Stimulated activated memory B cell treated with anti-CD40 and anti-IgM and Interleukin-4, amounts not matched to agents 10 μg/mL and 1 μg/mL and 100 μg/mL, for 72 hours (primary cell): Measurements from ENCODE around the gene AKT3.

Experiments used
- ATAC-seq: fragments of 150-1000 bp; cut with Tn5 transposase; 2 replicates; pipeline ENCODE4 v1.10.0; 2021
- H3K27ac Mint-ChIP-seq: one replicate; pipeline ENCODE4 v1.8.0; 2022; ENCODE audit warnings: mild to moderate bottlenecking, mixed read lengths
- H3K27me3 Mint-ChIP-seq: one replicate; pipeline ENCODE4 v1.8.0; 2022; ENCODE audit warnings: mixed read lengths
- H3K36me3 Mint-ChIP-seq: one replicate; pipeline ENCODE4 v1.8.0; 2022; ENCODE audit warnings: mixed read lengths
- H3K4me1 Mint-ChIP-seq: one replicate; pipeline ENCODE4 v1.8.0; 2022; ENCODE audit warnings: mixed read lengths
- H3K4me3 Mint-ChIP-seq: one replicate; pipeline ENCODE4 v1.8.0; 2022; ENCODE audit warnings: mild to moderate bottlenecking, moderate library complexity, mixed read lengths
- H3K9me3 Mint-ChIP-seq: one replicate; pipeline ENCODE4 v1.8.0; 2022; ENCODE audit warnings: mixed read lengths

AKT3 gene

GRCh38 chr1:243723458-243724043, 126.5 kb downstream of the AKT3 start:
- ATAC-seq = no peak
- Mint-ChIP-seq H3K36me3 (peaks cover 15% of the 10 kb centered on the region), H3K27ac (peak overlapping the region; percentile 61), H3K4me1 (peaks cover 61% of the 10 kb centered on the region), H3K27me3 (no peaks in the 10 kb centered on the region), H3K4me3 (no peak overlapping the region), H3K9me3 (no peaks in the 10 kb centered on the region)

DNA sequence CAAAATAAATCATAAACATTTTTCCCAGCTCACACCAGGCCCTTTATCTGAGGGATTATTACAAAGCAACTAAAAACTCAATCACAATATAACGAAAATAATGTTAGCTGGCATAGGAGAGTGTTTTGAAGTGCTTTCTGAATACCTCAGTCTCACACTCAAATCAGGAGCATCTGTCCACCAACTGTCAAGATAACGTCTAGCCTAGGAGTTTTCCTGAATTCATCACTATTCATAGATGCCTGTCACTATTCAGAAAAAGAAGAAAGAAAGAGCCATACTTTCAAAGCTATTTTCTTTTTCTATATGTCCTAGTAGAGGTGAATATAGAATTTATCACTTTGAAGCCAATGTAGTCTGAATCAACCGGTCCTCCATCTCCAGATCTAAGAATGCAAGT, 127.0 kb downstream of the AKT3 start:
- Mint-ChIP-seq H3K27me3 (no peaks in the 10 kb centered on the region), H3K4me3 (no peak overlapping the region), H3K27ac (peak overlapping the region; percentile 61), H3K4me1 (peaks cover 56% of the 10 kb centered on the region), H3K36me3 (peaks cover 14% of the 10 kb centered on the region), H3K9me3 (no peaks in the 10 kb centered on the region)
- ATAC-seq = no peak

DNA sequence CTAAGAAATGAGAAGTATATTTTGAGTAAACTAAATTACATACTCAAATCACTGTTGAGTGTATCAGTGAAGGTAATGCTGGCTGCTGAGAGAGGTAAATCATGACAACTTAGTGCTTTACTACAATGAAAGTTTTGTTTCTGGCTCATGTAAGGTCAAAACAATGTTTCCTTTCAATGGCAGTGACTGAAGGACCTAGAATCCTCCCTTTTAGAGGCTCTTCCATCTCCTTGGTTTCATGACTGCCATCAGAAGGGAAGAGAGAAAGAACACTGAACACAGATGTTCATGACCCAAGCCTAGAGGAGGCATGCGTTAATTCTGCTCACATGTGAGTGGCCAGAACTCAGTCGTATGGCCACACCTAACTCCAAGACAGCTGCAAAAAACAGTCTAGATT, 130.6 kb downstream of the AKT3 start:
- H3K27me3 Mint-ChIP-seq = no peaks in the 10 kb centered on the region
- no peak overlapping the region for H3K27ac Mint-ChIP-seq
- H3K9me3 Mint-ChIP-seq = no peaks in the 10 kb centered on the region
- ATAC-seq = no peak
- H3K4me3 Mint-ChIP-seq = no peak overlapping the region
- peaks cover 34% of the 10 kb centered on the region for H3K4me1 Mint-ChIP-seq
- peaks cover 14% of the 10 kb centered on the region for H3K36me3 Mint-ChIP-seq

- H3K9me3 Mint-ChIP-seq = no peaks in the 10 kb centered on the region
- peaks cover 14% of the 10 kb centered on the region for H3K36me3 Mint-ChIP-seq
- H3K4me3 Mint-ChIP-seq = no peak overlapping the region
- peaks cover 30% of the 10 kb centered on the region for H3K4me1 Mint-ChIP-seq
- no peak for ATAC-seq
- no peaks in the 10 kb centered on the region for H3K27me3 Mint-ChIP-seq
- H3K27ac Mint-ChIP-seq = no peak overlapping the region
Observed at GRCh38 chr1:243718893-243719292, 131.2 kb downstream of the AKT3 start.

- no peaks in the 10 kb centered on the region for H3K27me3 Mint-ChIP-seq
- no peak overlapping the region for H3K4me3 Mint-ChIP-seq
- no peaks in the 10 kb centered on the region for H3K9me3 Mint-ChIP-seq
- H3K27ac Mint-ChIP-seq = no peak overlapping the region
- peaks cover 27% of the 10 kb centered on the region for H3K4me1 Mint-ChIP-seq
- peaks cover 8% of the 10 kb centered on the region for H3K36me3 Mint-ChIP-seq
- ATAC-seq = no peak
Observed at GRCh38 chr1:243718022-243718421, 132.0 kb downstream of the AKT3 start.

GRCh38 chr1:243716906-243717305, 133.1 kb downstream of the AKT3 start:
- ATAC-seq = no peak
- Mint-ChIP-seq H3K36me3 (peaks cover 8% of the 10 kb centered on the region), H3K27me3 (no peaks in the 10 kb centered on the region), H3K4me3 (no peak overlapping the region), H3K27ac (peak overlapping the region; percentile 14), H3K9me3 (no peaks in the 10 kb centered on the region), H3K4me1 (peaks cover 32% of the 10 kb centered on the region)

DNA sequence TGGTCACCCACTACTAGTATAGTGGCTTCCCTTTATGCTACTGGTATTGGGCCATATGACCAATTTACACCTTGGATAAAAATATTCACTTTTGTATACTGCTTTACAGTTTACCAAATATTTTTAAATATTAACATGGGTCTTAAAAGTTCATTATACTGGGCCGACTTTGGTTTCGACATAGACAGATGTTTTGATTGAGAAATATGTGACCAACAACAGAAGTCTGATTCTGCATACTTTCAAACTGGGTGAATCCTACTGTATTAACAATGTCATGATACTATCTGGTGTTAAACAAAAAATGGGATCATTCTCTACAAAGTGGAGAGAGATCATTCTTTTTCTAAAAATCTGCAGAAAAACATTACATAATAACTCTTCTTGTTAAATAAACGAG, 134.8 kb downstream of the AKT3 start:
- Mint-ChIP-seq H3K27ac (no peak overlapping the region), H3K4me3 (no peak overlapping the region), H3K36me3 (peaks cover 8% of the 10 kb centered on the region), H3K9me3 (no peaks in the 10 kb centered on the region), H3K4me1 (peaks cover 37% of the 10 kb centered on the region), H3K27me3 (no peaks in the 10 kb centered on the region)
- ATAC-seq = no peak

DNA sequence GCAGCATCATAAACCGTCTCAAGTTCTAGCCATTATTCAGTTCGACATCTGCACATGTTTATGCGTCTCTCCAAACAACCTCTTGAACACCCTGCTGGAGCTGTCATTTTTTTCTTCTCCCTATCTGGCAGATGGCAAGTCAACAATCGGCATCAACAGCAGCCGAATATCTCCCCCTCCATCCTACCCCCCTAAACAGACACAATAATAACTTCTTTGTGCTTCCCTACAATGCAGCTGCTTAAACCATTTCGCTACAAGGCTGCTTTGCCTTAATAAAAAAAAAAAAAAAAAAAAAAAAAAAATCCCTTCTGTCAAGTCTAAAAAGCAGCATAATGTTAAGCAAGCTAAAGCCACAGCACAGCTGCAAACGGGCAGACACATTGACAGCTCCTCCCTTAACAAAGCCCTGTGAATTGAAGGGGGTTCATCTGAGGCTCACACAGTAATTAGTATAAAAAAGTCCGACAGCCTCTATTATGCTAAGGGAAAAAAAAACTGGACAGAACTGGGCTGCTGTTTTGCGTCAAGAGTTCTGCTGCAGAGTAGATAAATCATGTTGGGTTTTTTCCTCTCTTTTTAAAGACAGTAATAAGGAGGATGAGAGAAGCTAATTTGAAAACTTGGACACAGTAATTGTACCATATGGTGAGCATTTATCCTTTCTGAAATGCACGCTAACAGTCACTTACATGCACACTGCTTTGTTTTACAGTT, 136.4 kb downstream of the AKT3 start:
- H3K36me3 Mint-ChIP-seq = no peaks in the 10 kb centered on the region
- no peak for ATAC-seq

GRCh38 chr1:243712941-243713340, 137.1 kb downstream of the AKT3 start:
- Mint-ChIP-seq H3K36me3 (no peaks in the 10 kb centered on the region), H3K4me3 (no peak overlapping the region), H3K27me3 (no peaks in the 10 kb centered on the region), H3K4me1 (peaks cover 29% of the 10 kb centered on the region), H3K27ac (no peak overlapping the region), H3K9me3 (no peaks in the 10 kb centered on the region)
- ATAC-seq = no peak

More for the DNA sequence above, 136.4 kb downstream of the AKT3 start:
- H3K27me3 Mint-ChIP-seq = no peaks in the 10 kb centered on the region
- peak overlapping the region; percentile 27 for H3K4me3 Mint-ChIP-seq
- H3K9me3 Mint-ChIP-seq = no peaks in the 10 kb centered on the region
- no peak overlapping the region for H3K27ac Mint-ChIP-seq
- peaks cover 29% of the 10 kb centered on the region for H3K4me1 Mint-ChIP-seq

DNA sequence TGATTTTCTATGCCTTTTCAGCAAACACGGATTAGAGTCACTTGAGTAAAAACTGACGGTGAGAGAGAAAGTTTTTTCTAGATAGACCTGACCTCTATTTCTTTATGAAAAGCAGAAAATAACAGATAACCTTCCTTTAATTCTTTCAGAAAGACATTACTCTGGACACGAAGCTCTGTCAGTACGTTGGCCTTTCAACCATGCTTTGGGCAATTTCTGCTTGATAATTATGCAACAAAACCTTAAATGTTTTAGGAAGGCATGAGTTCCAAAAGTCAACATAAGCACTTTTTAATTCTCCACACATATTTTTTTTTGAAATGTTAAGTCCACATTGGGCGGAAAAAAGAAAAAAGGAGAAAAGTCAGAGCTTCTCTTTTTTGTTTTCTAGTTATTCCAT, 137.8 kb downstream of the AKT3 start:
- H3K27ac Mint-ChIP-seq = no peak overlapping the region
- H3K9me3 Mint-ChIP-seq = no peaks in the 10 kb centered on the region
- H3K4me1 Mint-ChIP-seq = peaks cover 29% of the 10 kb centered on the region
- no peak overlapping the region for H3K4me3 Mint-ChIP-seq
- H3K36me3 Mint-ChIP-seq = no peaks in the 10 kb centered on the region
- ATAC-seq = no peak
- no peaks in the 10 kb centered on the region for H3K27me3 Mint-ChIP-seq

DNA sequence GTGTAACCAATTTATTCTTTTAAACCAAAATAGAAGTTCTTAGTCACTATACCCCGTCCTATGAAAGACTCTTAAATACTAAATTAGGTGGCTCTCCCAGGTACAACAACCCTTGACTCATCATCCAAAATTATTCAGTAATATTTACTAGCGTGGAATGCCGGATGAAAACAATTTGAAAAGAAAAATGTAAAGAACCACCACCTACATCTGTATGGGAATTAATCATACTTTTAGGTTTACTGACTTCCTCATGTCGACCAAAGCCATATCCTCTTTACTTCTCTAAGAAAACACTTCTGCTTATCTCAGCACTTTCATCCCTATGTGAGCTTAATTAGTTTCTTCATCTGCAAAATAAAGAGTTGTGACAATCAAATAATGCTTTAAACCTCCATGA, 139.6 kb downstream of the AKT3 start:
- no peak overlapping the region for H3K27ac Mint-ChIP-seq
- H3K9me3 Mint-ChIP-seq = no peaks in the 10 kb centered on the region
- H3K4me3 Mint-ChIP-seq = no peak overlapping the region
- ATAC-seq = no peak
- H3K4me1 Mint-ChIP-seq = peaks cover 23% of the 10 kb centered on the region
- H3K27me3 Mint-ChIP-seq = no peaks in the 10 kb centered on the region
- H3K36me3 Mint-ChIP-seq = no peaks in the 10 kb centered on the region

DNA sequence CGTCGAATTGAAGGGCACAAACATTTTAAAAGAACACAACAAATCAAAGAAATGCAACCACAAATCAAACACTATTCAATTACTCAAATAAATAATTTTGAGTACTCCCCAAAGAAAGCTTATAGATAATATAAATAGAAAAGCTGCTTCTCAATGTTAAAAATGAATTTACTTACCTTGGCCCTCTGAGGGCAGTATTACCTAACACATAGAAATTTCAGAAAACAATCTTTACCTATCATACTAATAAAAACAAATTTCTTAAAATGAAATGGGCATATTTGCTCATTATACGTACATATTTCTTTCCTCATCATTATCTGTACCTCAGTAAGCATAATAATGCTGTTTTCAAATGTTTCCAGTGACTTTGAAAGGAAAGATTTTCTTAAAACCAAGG, 141.8 kb downstream of the AKT3 start:
- no peak for ATAC-seq
- Mint-ChIP-seq H3K27me3 (no peaks in the 10 kb centered on the region), H3K27ac (no peak overlapping the region), H3K4me3 (no peak overlapping the region), H3K9me3 (no peaks in the 10 kb centered on the region), H3K36me3 (no peaks in the 10 kb centered on the region), H3K4me1 (peaks cover 20% of the 10 kb centered on the region)

DNA sequence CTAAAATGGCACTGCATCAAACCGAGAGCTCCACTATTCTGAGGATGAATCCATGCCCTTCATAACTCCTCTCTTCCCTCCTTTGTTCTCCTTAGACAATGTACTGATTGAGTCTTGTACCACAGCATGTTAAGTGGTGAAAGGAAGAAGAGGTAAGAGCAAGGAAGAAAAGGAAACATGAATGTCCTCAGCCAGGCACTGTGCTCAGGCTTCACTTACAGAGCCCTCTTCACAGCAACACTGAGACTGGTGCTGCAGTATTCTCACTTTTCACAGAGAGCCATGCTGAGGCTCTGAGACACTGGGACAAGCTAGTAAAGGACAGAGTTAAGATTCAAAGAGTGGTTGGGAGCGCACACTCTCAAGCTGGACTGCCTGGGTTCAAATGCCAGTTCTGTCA, 143.5 kb downstream of the AKT3 start:
- Mint-ChIP-seq H3K27ac (no peak overlapping the region), H3K9me3 (no peaks in the 10 kb centered on the region), H3K4me3 (no peak overlapping the region), H3K27me3 (no peaks in the 10 kb centered on the region), H3K36me3 (no peaks in the 10 kb centered on the region), H3K4me1 (peaks cover 10% of the 10 kb centered on the region)
- ATAC-seq = no peak

DNA sequence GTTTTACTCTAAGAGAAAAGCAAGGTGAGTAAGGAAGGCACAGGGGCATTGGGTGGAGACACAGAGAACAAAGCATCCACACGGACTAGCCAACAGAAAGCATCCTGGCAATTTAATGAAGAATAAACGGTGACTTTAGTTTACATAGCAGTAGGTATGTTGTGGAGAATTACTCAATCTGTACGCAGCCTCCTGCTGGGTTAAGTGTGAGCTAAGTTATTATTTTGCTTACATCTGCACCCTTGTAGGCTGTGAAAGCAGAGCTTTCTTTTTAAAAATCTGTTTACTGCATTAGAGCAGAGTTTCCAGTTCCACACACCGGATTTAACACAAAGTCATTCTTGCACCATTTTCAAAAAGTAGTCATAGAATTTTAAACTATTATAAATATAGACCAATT, 144.5 kb downstream of the AKT3 start:
- no peak for ATAC-seq
- Mint-ChIP-seq H3K27ac (no peak overlapping the region), H3K9me3 (no peaks in the 10 kb centered on the region), H3K4me3 (no peak overlapping the region), H3K4me1 (peaks cover 4% of the 10 kb centered on the region), H3K36me3 (no peaks in the 10 kb centered on the region), H3K27me3 (no peaks in the 10 kb centered on the region)

DNA sequence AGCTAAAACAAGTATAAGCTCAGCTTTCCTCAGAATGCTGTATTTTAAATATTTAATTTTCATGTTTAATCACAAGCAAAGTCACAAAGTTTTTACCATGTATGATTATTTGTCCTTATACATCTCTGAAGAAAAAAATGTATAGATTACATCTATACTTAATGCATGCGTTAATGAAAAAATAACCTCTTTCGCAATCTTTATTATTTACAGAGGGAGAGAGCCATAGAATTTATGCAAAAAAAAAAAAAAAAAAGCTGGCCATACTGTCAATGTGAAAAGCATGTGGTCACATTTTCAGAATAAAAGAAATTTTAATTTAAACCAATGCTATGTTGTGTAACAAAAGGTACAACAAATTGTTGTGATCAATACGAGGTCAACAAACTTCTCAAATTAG, 148.2 kb downstream of the AKT3 start:
- ATAC-seq = no peak
- Mint-ChIP-seq H3K27ac (no peak overlapping the region), H3K27me3 (no peaks in the 10 kb centered on the region), H3K4me3 (no peak overlapping the region), H3K9me3 (no peaks in the 10 kb centered on the region), H3K36me3 (no peaks in the 10 kb centered on the region), H3K4me1 (no peaks in the 10 kb centered on the region)

DNA sequence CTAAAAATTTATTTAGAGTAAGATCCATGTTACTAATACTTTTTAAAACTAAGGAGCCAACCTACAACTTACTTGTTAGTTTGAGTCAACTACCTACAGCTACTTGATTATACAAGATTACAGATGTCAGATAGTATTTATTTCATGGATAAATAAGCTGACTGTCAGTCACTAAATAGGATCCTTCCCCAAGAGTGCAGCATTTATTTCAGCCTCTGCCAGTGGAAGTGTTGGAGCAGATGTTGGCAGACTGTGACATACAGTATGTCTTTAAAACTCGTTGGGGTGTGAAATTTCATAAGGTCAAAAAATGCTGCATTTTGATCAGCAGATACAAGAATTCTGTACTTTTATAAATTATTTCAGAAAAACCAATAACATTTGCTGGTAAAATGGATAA, 156.2 kb downstream of the AKT3 start:
- H3K27me3 Mint-ChIP-seq = no peaks in the 10 kb centered on the region
- no peak overlapping the region for H3K4me3 Mint-ChIP-seq
- H3K4me1 Mint-ChIP-seq = no peaks in the 10 kb centered on the region
- H3K9me3 Mint-ChIP-seq = no peaks in the 10 kb centered on the region
- peaks cover 32% of the 10 kb centered on the region for H3K36me3 Mint-ChIP-seq
- no peak for ATAC-seq
- H3K27ac Mint-ChIP-seq = no peak overlapping the region
